Astrocyte of the cerebellum (primary cell): Measurements from ENCODE around the gene KCNMB2.
A peak's percentile ranks its signal among the peaks of the same experiment; 100 is the strongest.

Experiments used
- DNase-seq: peaks from one replicate; pipeline ENCODE4 v3.0.0-alpha.2; 2011; ENCODE audit warnings: low read depth
- H3K4me3 ChIP-seq: 2 replicates; pipeline ENCODE4 v1.5.1; 2011; ENCODE audit warnings: mild to moderate bottlenecking, low read depth, low read length, moderate library complexity
- CTCF ChIP-seq: IDR thresholded peaks from 2 replicates; pipeline ENCODE4 v1.5.1; 2012; ENCODE audit warnings: low read length, low read depth, moderate library complexity, mild to moderate bottlenecking; ENCODE audit errors: missing control alignments
- in situ Hi-C: cut with HindIII; loops from 2 replicates; pipeline ENCODE4 v1.10.0; 2017; ENCODE audit warnings: low sequenced_read_pairs

KCNMB2 gene

GRCh38 chr3:178845420-178846118 is 309.3 kb downstream of the KCNMB2 start:
- no peak overlapping the region for H3K4me3 ChIP-seq
- peak; percentile 5 for DNase-seq
- TF ChIP-seq CTCF, result no peak
- in situ Hi-C loops, result no loop called here

- no peak for TF ChIP-seq CTCF
- in situ Hi-C loops, result no loop called here
- peak; percentile 1 for DNase-seq
These were observed 311.0 kb downstream of the KCNMB2 start for GRCh38 chr3:178847190-178847589.

GRCh38 chr3:178849199-178849910 is 313.1 kb downstream of the KCNMB2 start:
- TF ChIP-seq CTCF, result no peak
- peak; percentile 0 for DNase-seq
- H3K4me3 ChIP-seq, result no peak overlapping the region
- in situ Hi-C loops, result no loop called here

More at GRCh38 chr3:178847190-178847589, 311.0 kb downstream of the KCNMB2 start:
- H3K4me3 ChIP-seq, result no peak overlapping the region

- no peak for TF ChIP-seq CTCF
- no peak overlapping the region for H3K4me3 ChIP-seq
- in situ Hi-C loops, result no loop called here
- no peak for DNase-seq
These were observed 314.4 kb downstream of the KCNMB2 start for GRCh38 chr3:178850450-178851190.

- in situ Hi-C loops, result no loop called here
- TF ChIP-seq CTCF, result no peak
These were observed 315.3 kb downstream of the KCNMB2 start for GRCh38 chr3:178851564-178851963.

GRCh38 chr3:178856804-178857203 is 320.6 kb downstream of the KCNMB2 start:
- no peak overlapping the region for H3K4me3 ChIP-seq
- DNase-seq, result no peak
- in situ Hi-C loops, result no loop called here
- TF ChIP-seq CTCF, result no peak

More at GRCh38 chr3:178851564-178851963, 315.3 kb downstream of the KCNMB2 start:
- no peak overlapping the region for H3K4me3 ChIP-seq
- no peak for DNase-seq
